WTC11 (cell line): ENCODE data around the gene CCL2.

Source experiments
- ATF1 ChIP-seq: sonication (generic); formaldehyde crosslinking; IDR thresholded peaks from 2 replicates; pipeline ENCODE4 v1.8.1; 2023; ENCODE audit warnings: mild to moderate bottlenecking, moderate library complexity, missing genetic modification reagents
- ATF2 ChIP-seq: sonication (generic); formaldehyde crosslinking; IDR thresholded peaks from 2 replicates; pipeline ENCODE4 v1.8.1; 2022; ENCODE audit warnings: low read depth, missing genetic modification reagents, borderline replicate concordance
- FOXK1 ChIP-seq: sonication (generic); formaldehyde crosslinking; IDR thresholded peaks from 2 replicates; pipeline ENCODE4 v1.8.0; 2022; ENCODE audit warnings: mild to moderate bottlenecking, moderate library complexity, missing genetic modification reagents
- JUN ChIP-seq: sonication (generic); formaldehyde crosslinking; IDR thresholded peaks from 2 replicates; pipeline ENCODE4 v1.8.0; 2023; ENCODE audit warnings: mild to moderate bottlenecking, missing genetic modification reagents
- SMAD3 ChIP-seq: sonication (generic); formaldehyde crosslinking; IDR thresholded peaks from 2 replicates; pipeline ENCODE4 v1.8.0; 2022; ENCODE audit warnings: missing genetic modification reagents, mild to moderate bottlenecking, borderline replicate concordance
- TF ChIP-seq, protein P1 (sequence below): sonication (generic); formaldehyde crosslinking; IDR thresholded peaks from 2 replicates; pipeline ENCODE4 v1.8.1; 2022; ENCODE audit warnings: low read depth, mild to moderate bottlenecking, moderate library complexity, missing genetic modification reagents, borderline replicate concordance
- TF ChIP-seq, protein P2 (sequence below): sonication (generic); formaldehyde crosslinking; IDR thresholded peaks from 2 replicates; pipeline ENCODE4 v1.8.1; 2023; ENCODE audit warnings: mild to moderate bottlenecking, missing genetic modification reagents
- TF ChIP-seq, protein P3 (sequence below): sonication (generic); formaldehyde crosslinking; IDR thresholded peaks from 2 replicates; pipeline ENCODE4 v1.8.0; 2023; ENCODE audit warnings: missing genetic modification reagents, mild to moderate bottlenecking, borderline replicate concordance
- TF ChIP-seq, protein P4 (sequence below): sonication (generic); formaldehyde crosslinking; IDR thresholded peaks from 2 replicates; pipeline ENCODE4 v1.8.0; 2022; ENCODE audit warnings: mild to moderate bottlenecking, missing genetic modification reagents
- TF ChIP-seq, protein P5 (sequence below): fragments of 200-600 bp; IDR thresholded peaks from 2 replicates; pipeline ENCODE4 v1.8.0; 2022; ENCODE audit warnings: antibody characterized with exemption
- TF ChIP-seq, protein P6 (sequence below): sonication (generic); formaldehyde crosslinking; IDR thresholded peaks from 2 replicates; pipeline ENCODE4 v1.8.0; 2022; ENCODE audit warnings: mild to moderate bottlenecking, missing genetic modification reagents

DNA sequence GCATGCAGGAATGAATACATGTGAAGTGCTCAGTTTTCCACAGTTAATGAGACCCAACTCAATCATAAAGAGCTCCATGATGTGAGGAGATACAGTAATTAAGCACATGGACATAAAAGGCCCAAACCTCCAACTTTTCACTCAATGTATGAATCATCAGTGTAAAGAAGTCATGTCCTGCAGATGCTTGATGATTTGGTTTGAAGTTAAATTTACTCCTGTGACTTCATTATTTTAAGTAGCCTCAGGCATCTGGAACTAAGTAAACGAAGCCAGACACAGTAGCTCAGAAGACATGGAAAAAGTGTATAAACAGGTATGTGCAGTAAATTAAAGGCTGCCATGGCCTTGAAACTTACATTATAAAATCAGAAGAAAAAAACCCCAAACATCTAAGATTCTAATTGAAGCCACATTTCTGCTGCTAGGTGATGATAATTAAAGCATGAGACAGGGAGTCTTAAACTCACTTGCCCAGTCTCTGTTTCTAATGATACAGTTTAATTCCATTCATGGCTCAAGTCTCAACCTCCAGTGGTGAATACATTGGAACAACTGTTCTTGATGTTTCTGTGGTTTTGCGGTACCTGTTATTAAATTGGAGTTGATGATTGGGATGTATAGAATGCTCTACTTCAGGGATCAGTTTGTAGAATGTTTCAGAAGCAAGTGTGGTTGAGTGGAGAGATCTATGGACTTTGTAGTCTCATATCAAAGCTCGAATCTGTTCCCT, 28.9 kb upstream of the CCL2 start:
- TF ChIP-seq, protein P1, sequence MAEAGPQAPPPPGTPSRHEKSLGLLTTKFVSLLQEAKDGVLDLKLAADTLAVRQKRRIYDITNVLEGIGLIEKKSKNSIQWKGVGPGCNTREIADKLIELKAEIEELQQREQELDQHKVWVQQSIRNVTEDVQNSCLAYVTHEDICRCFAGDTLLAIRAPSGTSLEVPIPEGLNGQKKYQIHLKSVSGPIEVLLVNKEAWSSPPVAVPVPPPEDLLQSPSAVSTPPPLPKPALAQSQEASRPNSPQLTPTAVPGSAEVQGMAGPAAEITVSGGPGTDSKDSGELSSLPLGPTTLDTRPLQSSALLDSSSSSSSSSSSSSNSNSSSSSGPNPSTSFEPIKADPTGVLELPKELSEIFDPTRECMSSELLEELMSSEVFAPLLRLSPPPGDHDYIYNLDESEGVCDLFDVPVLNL (CRISPR knock-in tag) = no peak
- TF ChIP-seq, protein P2, sequence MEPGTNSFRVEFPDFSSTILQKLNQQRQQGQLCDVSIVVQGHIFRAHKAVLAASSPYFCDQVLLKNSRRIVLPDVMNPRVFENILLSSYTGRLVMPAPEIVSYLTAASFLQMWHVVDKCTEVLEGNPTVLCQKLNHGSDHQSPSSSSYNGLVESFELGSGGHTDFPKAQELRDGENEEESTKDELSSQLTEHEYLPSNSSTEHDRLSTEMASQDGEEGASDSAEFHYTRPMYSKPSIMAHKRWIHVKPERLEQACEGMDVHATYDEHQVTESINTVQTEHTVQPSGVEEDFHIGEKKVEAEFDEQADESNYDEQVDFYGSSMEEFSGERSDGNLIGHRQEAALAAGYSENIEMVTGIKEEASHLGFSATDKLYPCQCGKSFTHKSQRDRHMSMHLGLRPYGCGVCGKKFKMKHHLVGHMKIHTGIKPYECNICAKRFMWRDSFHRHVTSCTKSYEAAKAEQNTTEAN = no peak
- TF ChIP-seq, protein P3, sequence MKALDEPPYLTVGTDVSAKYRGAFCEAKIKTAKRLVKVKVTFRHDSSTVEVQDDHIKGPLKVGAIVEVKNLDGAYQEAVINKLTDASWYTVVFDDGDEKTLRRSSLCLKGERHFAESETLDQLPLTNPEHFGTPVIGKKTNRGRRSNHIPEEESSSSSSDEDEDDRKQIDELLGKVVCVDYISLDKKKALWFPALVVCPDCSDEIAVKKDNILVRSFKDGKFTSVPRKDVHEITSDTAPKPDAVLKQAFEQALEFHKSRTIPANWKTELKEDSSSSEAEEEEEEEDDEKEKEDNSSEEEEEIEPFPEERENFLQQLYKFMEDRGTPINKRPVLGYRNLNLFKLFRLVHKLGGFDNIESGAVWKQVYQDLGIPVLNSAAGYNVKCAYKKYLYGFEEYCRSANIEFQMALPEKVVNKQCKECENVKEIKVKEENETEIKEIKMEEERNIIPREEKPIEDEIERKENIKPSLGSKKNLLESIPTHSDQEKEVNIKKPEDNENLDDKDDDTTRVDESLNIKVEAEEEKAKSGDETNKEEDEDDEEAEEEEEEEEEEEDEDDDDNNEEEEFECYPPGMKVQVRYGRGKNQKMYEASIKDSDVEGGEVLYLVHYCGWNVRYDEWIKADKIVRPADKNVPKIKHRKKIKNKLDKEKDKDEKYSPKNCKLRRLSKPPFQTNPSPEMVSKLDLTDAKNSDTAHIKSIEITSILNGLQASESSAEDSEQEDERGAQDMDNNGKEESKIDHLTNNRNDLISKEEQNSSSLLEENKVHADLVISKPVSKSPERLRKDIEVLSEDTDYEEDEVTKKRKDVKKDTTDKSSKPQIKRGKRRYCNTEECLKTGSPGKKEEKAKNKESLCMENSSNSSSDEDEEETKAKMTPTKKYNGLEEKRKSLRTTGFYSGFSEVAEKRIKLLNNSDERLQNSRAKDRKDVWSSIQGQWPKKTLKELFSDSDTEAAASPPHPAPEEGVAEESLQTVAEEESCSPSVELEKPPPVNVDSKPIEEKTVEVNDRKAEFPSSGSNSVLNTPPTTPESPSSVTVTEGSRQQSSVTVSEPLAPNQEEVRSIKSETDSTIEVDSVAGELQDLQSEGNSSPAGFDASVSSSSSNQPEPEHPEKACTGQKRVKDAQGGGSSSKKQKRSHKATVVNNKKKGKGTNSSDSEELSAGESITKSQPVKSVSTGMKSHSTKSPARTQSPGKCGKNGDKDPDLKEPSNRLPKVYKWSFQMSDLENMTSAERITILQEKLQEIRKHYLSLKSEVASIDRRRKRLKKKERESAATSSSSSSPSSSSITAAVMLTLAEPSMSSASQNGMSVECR (CRISPR knock-in tag) = no peak
- TF ChIP-seq FOXK1 (CRISPR knock-in tag) (no peak), ATF2 (CRISPR knock-in tag) (no peak), SMAD3 (CRISPR knock-in tag) (no peak), JUN (CRISPR knock-in tag) (no peak), ATF1 (CRISPR knock-in tag) (no peak)
- TF ChIP-seq, protein P4, sequence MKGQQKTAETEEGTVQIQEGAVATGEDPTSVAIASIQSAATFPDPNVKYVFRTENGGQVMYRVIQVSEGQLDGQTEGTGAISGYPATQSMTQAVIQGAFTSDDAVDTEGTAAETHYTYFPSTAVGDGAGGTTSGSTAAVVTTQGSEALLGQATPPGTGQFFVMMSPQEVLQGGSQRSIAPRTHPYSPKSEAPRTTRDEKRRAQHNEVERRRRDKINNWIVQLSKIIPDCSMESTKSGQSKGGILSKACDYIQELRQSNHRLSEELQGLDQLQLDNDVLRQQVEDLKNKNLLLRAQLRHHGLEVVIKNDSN (CRISPR knock-in tag) = no peak
- TF ChIP-seq, protein P5, sequence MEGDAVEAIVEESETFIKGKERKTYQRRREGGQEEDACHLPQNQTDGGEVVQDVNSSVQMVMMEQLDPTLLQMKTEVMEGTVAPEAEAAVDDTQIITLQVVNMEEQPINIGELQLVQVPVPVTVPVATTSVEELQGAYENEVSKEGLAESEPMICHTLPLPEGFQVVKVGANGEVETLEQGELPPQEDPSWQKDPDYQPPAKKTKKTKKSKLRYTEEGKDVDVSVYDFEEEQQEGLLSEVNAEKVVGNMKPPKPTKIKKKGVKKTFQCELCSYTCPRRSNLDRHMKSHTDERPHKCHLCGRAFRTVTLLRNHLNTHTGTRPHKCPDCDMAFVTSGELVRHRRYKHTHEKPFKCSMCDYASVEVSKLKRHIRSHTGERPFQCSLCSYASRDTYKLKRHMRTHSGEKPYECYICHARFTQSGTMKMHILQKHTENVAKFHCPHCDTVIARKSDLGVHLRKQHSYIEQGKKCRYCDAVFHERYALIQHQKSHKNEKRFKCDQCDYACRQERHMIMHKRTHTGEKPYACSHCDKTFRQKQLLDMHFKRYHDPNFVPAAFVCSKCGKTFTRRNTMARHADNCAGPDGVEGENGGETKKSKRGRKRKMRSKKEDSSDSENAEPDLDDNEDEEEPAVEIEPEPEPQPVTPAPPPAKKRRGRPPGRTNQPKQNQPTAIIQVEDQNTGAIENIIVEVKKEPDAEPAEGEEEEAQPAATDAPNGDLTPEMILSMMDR = no peak
- TF ChIP-seq, protein P6, sequence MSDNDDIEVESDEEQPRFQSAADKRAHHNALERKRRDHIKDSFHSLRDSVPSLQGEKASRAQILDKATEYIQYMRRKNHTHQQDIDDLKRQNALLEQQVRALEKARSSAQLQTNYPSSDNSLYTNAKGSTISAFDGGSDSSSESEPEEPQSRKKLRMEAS (CRISPR knock-in tag) = no peak
